Ovary (tissue), 3 donors: ENCODE results near the gene PRKG1.

ENCODE experiments used
- EP300 ChIP-seq: sonication (generic); formaldehyde crosslinking; IDR thresholded peaks from one replicate; pipeline ENCODE4 v1.6.1; 2017; ENCODE audit warnings: antibody characterized with exemption
- POLR2A ChIP-seq: fragments of 450-650 bp; IDR thresholded peaks from one replicate; pipeline ENCODE4 v1.6.1; 2017; ENCODE audit warnings: antibody characterized with exemption, mild to moderate bottlenecking, moderate library complexity
- TF ChIP-seq, protein P1 (sequence below), 3 donors: fragments of 450-650 bp in 2 of 3; fragments of 200-600 bp in 1 of 3; IDR thresholded peaks; one replicate each; pipeline versions ENCODE4 v1.5.1 to v1.8.0; 2016 to 2022; ENCODE audit warnings: antibody characterized with exemption in 3 of 3, mild to moderate bottlenecking in 1 of 3
- donor health status: DM: no; HTN: no; CAD: no.

DNA sequence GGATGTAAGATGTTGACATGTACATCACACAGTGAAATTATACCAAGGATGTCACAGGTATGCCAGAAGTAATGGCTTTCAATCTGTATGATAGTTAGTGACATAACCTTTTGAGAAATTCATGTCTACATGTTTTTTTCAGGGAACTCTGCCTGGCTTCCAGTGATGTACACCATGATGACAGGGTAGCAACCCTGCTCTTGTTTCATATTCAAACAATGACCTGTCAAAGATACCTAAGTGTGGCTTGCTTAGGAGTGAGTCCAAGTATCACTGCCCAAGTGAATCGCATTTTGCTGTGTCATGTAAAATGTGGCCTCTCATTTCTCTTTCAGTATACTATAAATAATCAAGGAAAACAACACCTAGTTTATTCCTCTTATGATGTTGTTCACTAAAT lies 1033.9 kb downstream of the PRKG1 start:
- TF ChIP-seq, protein P1, sequence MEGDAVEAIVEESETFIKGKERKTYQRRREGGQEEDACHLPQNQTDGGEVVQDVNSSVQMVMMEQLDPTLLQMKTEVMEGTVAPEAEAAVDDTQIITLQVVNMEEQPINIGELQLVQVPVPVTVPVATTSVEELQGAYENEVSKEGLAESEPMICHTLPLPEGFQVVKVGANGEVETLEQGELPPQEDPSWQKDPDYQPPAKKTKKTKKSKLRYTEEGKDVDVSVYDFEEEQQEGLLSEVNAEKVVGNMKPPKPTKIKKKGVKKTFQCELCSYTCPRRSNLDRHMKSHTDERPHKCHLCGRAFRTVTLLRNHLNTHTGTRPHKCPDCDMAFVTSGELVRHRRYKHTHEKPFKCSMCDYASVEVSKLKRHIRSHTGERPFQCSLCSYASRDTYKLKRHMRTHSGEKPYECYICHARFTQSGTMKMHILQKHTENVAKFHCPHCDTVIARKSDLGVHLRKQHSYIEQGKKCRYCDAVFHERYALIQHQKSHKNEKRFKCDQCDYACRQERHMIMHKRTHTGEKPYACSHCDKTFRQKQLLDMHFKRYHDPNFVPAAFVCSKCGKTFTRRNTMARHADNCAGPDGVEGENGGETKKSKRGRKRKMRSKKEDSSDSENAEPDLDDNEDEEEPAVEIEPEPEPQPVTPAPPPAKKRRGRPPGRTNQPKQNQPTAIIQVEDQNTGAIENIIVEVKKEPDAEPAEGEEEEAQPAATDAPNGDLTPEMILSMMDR (IDR thresholded peaks at IDR 0.05), result no peak
- TF ChIP-seq POLR2A (no peak), EP300 (no peak)
